ENCODE results near the gene TESK1.
"Not testable (repeated sequence)": the region's sequence is repeated elsewhere in the genome, so short reads cannot be mapped to it uniquely, and the experiment has no call there.

The TESK1 gene

DNA sequence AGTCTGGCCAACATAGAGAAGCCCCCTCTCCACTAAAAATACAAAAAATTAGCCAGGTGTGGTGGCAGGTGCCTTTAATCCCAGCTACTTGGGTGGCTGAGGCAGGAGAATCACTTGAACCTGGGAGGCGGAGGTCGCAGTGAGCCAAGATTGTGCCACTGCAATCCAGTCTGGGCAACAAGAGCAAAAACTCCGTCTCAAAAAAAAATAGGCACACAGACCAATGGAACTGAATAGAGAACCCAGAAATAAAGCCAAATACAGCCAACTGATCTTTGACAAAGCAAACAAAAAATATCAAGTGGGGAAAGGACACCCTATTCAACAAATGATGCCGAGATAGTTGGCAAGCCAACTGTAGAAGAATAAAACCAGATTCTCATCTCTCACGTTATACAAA lies 16.6 kb upstream of the TESK1 start:
- H3K4me3 ChIP-seq (ENCODE audit: insufficient read length, low read depth); H3K9ac ChIP-seq (ENCODE audit: insufficient read length, low read depth); H3K27me3 ChIP-seq (ENCODE audit: insufficient read depth, insufficient read length); H3K4me1 ChIP-seq (ENCODE audit: insufficient read depth, insufficient read length); H3K36me3 ChIP-seq (ENCODE audit: insufficient read depth, insufficient read length, low read length); DNase-seq (ENCODE audit: low read depth, low spot score): not testable (repeated sequence)
- peaks cover 32% of the 10 kb centered on the region for H3K9me3 ChIP-seq (ENCODE audit: insufficient read depth, low read length)

DNA sequence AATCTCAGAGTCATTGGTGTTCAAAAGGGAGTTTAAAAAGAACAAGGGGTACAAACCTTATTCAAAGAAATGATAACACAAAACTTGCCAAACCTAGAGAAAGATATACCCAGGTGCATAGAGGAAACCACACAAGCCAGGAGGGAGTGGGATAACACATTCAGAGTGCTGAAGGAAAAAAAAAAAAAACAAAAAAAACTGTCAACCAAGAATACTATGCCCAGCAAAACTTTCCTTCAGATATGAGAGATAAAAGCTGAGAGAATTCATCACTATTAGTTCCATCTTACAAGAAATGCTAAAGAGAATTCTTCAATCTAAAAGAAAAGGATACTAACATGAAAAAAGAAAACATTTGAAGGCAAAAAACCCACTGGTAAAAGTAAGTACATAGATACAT lies 11.5 kb upstream of the TESK1 start:
- TF ChIP-seq SUZ12 (IDR thresholded peaks at IDR 0.05; ENCODE audit: extremely low read depth, insufficient read depth, insufficient read length) (no peak), YY1 (IDR thresholded peaks at IDR 0.05; ENCODE audit: insufficient read depth, insufficient read length) (no peak), ZNF274 (IDR thresholded peaks at IDR 0.05; ENCODE audit: low read depth, low read length) (no peak)
- Histone ChIP-seq H3K4me1 (ENCODE audit: insufficient read depth, insufficient read length) (peaks cover under 1% of the 10 kb centered on the region), H3K9ac (ENCODE audit: insufficient read length, low read depth) (no peak overlapping the region), H3K4me3 (ENCODE audit: insufficient read length, low read depth) (no peak overlapping the region), H3K36me3 (ENCODE audit: insufficient read depth, insufficient read length, low read length) (no peaks in the 10 kb centered on the region), H3K27me3 (ENCODE audit: insufficient read depth, insufficient read length) (no peaks in the 10 kb centered on the region), H3K9me3 (ENCODE audit: insufficient read depth, low read length) (peaks cover 28% of the 10 kb centered on the region)
- DNase-seq (ENCODE audit: low read depth, low spot score) = no peak

DNA sequence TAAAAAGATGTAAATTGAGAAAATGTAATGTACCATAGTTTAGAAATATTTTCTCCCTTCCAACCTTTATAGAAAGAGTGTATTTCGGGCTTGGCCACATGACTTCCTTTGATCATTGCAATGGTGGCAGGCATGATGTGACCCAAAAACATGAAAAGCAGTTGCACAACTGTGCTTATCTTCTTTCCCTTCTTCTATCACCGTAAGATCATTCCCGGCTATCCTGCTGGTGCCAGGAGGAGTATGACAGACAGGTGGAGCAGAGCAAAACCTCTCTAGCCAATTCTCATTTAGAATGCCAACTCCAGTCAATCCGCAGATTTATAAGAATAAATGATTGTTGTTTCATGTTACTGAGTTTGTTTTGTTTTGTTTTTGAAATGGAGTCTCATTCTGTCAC lies 10.6 kb upstream of the TESK1 start:
- H3K9ac ChIP-seq (ENCODE audit: insufficient read length, low read depth) = no peak overlapping the region

DNA sequence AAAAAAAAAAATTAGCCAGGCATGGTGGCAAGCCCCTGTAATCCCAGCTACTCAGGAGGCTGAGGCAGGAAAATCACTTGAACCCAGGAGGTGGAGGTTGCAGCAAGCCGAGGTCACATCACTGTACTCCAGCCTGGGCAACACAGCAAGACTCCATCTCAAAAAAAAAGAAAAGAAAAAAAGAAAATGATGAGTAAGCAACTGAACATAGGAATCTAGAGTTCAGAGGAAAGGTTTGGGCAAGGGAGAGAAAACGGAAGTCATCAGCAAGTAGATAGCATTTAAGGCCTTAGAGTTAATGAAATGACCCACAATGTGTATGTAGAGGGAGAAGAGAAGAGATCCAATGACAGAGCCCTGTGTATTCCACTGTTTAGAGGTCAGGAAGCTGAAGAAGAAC lies 8.2 kb upstream of the TESK1 start:
- DNase-seq (ENCODE audit: low read depth, low spot score) = not testable (repeated sequence)

More for the DNA sequence above, 10.6 kb upstream of the TESK1 start:
- DNase-seq (ENCODE audit: low read depth, low spot score) = no peak
- peaks cover 7% of the 10 kb centered on the region for H3K4me1 ChIP-seq (ENCODE audit: insufficient read depth, insufficient read length)
- H3K36me3 ChIP-seq (ENCODE audit: insufficient read depth, insufficient read length, low read length) = no peaks in the 10 kb centered on the region
- H3K9me3 ChIP-seq (ENCODE audit: insufficient read depth, low read length) = peaks cover 28% of the 10 kb centered on the region
- H3K4me3 ChIP-seq (ENCODE audit: insufficient read length, low read depth) = no peak overlapping the region
- TF ChIP-seq ZNF274 (IDR thresholded peaks at IDR 0.05; ENCODE audit: low read depth, low read length) (no peak), SUZ12 (IDR thresholded peaks at IDR 0.05; ENCODE audit: extremely low read depth, insufficient read depth, insufficient read length) (no peak), YY1 (IDR thresholded peaks at IDR 0.05; ENCODE audit: insufficient read depth, insufficient read length) (no peak)
- H3K27me3 ChIP-seq (ENCODE audit: insufficient read depth, insufficient read length) = no peaks in the 10 kb centered on the region

DNA sequence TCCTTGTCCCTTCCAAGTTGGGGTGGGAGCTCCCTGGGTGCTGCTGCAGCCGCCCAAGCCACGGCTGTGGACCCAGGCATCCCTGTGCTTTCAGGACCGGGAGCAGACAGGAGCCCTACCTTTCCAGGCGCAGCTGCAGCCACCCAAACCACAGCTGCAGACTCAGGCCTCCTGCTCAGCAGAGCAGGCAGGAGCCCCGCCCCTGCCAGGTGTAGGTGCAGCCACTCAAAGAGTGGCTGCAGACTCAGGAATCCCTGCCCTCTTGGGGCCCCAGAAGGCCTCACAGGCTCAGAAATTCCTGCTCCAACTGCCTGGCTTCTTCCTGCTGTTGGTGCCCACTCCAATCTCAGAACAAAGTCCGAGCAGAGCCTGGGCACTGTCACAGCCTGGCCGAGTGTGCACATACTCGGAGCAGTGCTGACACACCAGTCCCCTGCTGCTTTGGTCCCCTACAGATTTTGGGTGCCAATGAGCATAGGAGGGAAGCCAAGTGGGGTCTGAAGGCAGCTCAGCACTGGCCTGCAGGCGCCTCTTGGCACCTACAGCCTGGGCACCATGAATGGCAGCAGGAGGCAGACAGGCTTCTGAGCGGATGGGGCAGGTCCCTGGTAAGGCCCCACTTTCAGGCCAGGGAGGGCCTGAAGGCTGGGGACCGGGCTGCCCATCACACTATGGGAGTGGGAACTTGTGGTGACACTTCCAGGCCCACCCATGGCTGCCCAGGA lies 6.0 kb upstream of the TESK1 start:
- Histone ChIP-seq H3K9ac (ENCODE audit: insufficient read length, low read depth) (no peak overlapping the region), H3K27me3 (ENCODE audit: insufficient read depth, insufficient read length) (no peaks in the 10 kb centered on the region), H3K36me3 (ENCODE audit: insufficient read depth, insufficient read length, low read length) (no peaks in the 10 kb centered on the region), H3K4me3 (ENCODE audit: insufficient read length, low read depth) (no peak overlapping the region), H3K4me1 (ENCODE audit: insufficient read depth, insufficient read length) (peaks cover 13% of the 10 kb centered on the region), H3K9me3 (ENCODE audit: insufficient read depth, low read length) (peaks cover 12% of the 10 kb centered on the region; the same call in 1 of the 2 replicates)
- no peak for DNase-seq (ENCODE audit: low read depth, low spot score)
- TF ChIP-seq SUZ12 (IDR thresholded peaks at IDR 0.05; ENCODE audit: extremely low read depth, insufficient read depth, insufficient read length) (no peak), ZNF274 (IDR thresholded peaks at IDR 0.05; ENCODE audit: low read depth, low read length) (no peak), YY1 (IDR thresholded peaks at IDR 0.05; ENCODE audit: insufficient read depth, insufficient read length) (no peak)

More for the DNA sequence above, 8.2 kb upstream of the TESK1 start:
- not testable (repeated sequence) for H3K9ac ChIP-seq (ENCODE audit: insufficient read length, low read depth); H3K36me3 ChIP-seq (ENCODE audit: insufficient read depth, insufficient read length, low read length); H3K27me3 ChIP-seq (ENCODE audit: insufficient read depth, insufficient read length); H3K4me3 ChIP-seq (ENCODE audit: insufficient read length, low read depth)
- H3K4me1 ChIP-seq (ENCODE audit: insufficient read depth, insufficient read length) = peaks cover 13% of the 10 kb centered on the region
- H3K9me3 ChIP-seq (ENCODE audit: insufficient read depth, low read length) = peaks cover 31% of the 10 kb centered on the region

DNA sequence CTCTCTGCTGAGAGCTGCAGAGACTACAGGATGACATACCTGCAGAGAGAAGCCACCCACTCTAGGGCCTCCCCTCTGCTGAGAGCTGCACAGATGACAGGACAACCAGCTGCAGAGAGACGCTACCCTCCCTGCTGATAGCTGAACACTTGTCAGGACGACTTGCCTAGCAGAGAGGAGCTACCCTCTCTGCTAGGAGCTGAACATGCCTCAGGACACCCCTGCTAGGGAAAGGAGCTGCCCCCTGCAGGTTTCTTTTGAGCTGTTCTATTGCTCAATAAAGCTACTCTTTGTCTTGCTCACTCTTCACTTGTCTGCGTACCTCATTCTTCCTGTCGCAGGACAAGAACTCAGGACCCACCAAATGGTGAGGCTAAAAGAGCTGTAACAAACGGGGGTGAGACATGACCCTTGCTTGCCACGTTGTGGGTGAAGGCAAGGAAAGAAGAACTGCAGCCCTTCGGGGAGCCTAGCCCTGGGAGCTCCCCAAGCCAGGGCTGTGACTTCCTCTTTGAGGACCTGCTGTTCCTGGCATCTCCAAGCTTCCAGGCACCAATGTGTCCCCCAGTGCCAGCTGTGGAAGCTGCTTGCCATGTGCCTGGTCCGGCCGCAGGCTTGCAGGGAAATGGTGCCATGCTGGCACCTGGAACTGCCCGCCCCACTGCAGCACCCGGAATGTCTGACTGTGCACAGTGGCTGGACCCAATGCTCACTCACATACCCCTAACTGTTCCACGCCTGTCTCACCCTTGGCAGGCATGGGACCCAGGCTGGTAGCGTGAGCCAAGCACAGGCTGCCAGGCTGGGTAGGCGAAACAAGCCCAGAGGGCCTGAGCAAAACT lies 5.1 kb upstream of the TESK1 start:
- no peaks in the 10 kb centered on the region for H3K27me3 ChIP-seq (ENCODE audit: insufficient read depth, insufficient read length)
- H3K4me3 ChIP-seq (ENCODE audit: insufficient read length, low read depth) = no peak overlapping the region
- 0 out of 2 replicates have a peak, but pooled peaks cover 3% of the 10 kb centered on the region for H3K9me3 ChIP-seq (ENCODE audit: insufficient read depth, low read length)
- DNase-seq (ENCODE audit: low read depth, low spot score) = no peak
- no peak overlapping the region for H3K9ac ChIP-seq (ENCODE audit: insufficient read length, low read depth)
- TF ChIP-seq SUZ12 (IDR thresholded peaks at IDR 0.05; ENCODE audit: extremely low read depth, insufficient read depth, insufficient read length) = no peak
- TF ChIP-seq YY1 (IDR thresholded peaks at IDR 0.05; ENCODE audit: insufficient read depth, insufficient read length) = no peak
- no peaks in the 10 kb centered on the region for H3K36me3 ChIP-seq (ENCODE audit: insufficient read depth, insufficient read length, low read length)
- peaks cover 13% of the 10 kb centered on the region for H3K4me1 ChIP-seq (ENCODE audit: insufficient read depth, insufficient read length)

DNA sequence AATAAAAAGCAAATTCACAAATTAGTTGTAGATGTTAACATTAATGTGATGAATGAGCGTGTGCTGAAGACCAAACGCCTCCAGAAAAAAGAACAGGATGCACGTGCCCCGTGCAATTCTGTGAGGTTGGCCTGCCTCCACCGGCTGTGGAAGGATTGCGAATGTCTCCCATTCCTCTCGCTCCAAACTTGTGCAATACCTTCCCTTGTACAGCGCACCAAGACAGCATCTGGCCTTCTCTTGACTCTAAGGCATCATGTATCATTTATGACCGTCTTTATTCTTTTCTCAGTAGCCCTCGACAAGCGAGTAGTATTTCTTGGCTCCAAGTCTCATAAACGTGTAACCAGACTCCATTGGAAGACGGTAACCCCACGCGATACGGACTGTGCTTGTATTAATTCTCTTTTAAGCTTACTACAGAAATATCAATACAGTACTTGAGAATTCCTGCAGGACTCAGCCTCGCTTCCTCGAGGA lies 1.5 kb upstream of the TESK1 start:
- 0 out of 2 replicates have a peak, but pooled peaks cover 3% of the 10 kb centered on the region for H3K9me3 ChIP-seq (ENCODE audit: insufficient read depth, low read length)
- TF ChIP-seq SUZ12 (IDR thresholded peaks at IDR 0.05; ENCODE audit: extremely low read depth, insufficient read depth, insufficient read length) = no peak
- no peak for TF ChIP-seq YY1 (IDR thresholded peaks at IDR 0.05; ENCODE audit: insufficient read depth, insufficient read length)
- no peak for TF ChIP-seq ZNF274 (IDR thresholded peaks at IDR 0.05; ENCODE audit: low read depth, low read length)
- peaks cover 22% of the 10 kb centered on the region for H3K36me3 ChIP-seq (ENCODE audit: insufficient read depth, insufficient read length, low read length)
- no peaks in the 10 kb centered on the region for H3K27me3 ChIP-seq (ENCODE audit: insufficient read depth, insufficient read length)
- peaks cover 17% of the 10 kb centered on the region for H3K4me1 ChIP-seq (ENCODE audit: insufficient read depth, insufficient read length)
- H3K4me3 ChIP-seq (ENCODE audit: insufficient read length, low read depth) = peak overlapping the region; percentile 29
- no peak for DNase-seq (ENCODE audit: low read depth, low spot score)
- H3K9ac ChIP-seq (ENCODE audit: insufficient read length, low read depth) = peak overlapping the region; percentile 47
